DMS53 (cell line): Measurements from ENCODE around the gene TEX14.
A peak's percentile ranks its signal among the peaks of the same experiment; 100 is the strongest.

ENCODE experiments used
- DNase-seq: peaks from one replicate; lab custom pipeline; 2025; lab: John Stamatoyannopoulos, UW

TEX14 gene

DNA sequence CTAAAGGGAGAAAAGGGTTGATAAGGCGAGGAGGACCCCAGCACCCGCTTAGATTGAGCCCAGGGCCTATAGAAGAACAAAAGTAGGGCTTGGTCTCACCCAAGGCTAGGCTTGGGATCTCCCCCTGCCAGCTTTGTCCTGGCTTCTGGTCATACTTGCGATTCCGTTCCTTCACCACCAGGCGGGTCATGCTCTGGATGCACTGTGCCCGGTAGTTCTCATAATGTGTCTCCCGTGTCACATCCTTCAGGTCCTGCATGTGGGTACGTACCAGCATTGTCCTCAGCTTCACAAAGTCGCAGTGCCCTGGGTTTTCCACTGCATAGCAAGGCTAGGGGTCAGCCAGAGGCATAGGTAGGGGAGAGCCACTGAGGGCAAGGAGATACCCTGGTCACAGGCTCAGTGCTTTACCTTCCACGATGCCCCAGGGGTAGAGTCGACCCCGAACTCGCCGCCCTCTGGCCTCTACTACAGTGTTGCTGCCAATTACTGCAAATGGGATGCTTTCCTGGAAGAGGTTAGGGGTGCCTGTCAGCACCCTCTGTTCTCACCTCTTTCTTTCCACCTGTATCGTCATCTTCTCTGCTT lies 170.9 kb downstream of the TEX14 start:
- DNase-seq: peak; percentile 28

DNA sequence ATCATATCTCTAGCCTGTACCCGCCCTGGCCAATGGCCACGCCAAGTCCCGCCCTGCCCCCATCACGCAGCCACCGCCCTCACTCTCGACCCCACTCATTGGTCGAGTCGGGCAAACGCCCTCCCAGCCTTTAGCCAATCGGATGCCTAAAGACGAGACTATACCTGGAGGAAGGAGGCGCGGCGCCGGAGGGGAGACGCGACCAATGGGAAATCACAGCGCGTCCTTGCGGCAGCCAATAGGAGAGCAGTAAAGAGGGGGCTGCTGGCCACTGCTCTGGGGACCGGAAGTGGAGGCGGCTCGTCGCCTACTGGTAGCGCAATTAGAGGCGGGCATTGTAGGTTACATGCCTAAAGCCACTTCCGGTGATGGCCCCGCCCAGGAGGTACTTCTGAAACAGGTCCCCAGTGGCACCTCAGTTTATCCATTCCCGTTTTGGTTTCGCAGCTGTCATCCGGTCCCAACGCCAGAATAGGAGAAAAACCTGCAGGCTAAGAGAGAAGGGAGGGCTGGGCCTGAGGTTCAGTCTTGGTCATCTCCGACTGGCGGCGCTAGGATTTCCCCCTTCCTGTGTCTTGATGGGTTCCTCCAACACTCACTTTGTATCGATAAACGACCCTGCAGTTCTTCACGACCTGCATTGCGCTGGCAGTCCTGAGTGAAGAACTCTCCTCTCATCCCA lies 173.8 kb downstream of the TEX14 start:
- DNase-seq: peak; percentile 99

DNA sequence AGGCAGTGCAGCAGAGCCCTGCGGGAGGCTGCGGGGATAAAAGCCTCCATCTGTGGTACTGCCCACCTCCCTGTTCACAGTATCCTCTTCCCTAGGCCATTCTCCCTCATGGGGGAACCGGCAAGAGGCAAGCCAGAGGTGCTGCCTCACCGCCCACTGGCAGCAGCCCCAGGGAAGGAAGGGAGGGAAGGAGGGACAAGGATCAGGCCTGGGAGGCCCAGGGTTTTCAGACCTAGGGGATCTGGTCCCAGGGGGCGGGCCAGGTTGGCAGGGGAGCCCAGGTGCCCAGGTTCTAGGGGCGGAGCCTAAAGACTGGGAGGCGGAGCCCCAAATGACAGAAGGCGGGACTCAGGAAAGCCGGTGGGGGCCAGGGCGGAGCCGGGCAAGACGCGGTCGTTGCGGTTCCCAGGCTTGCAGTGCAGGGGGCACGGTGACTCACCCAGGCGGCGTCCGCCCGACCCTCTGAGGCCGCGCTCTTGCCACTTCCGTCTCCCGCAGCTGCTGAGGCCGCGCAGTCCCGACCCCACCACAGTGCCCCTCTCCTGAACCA lies 174.4 kb downstream of the TEX14 start:
- no peak for DNase-seq

DNA sequence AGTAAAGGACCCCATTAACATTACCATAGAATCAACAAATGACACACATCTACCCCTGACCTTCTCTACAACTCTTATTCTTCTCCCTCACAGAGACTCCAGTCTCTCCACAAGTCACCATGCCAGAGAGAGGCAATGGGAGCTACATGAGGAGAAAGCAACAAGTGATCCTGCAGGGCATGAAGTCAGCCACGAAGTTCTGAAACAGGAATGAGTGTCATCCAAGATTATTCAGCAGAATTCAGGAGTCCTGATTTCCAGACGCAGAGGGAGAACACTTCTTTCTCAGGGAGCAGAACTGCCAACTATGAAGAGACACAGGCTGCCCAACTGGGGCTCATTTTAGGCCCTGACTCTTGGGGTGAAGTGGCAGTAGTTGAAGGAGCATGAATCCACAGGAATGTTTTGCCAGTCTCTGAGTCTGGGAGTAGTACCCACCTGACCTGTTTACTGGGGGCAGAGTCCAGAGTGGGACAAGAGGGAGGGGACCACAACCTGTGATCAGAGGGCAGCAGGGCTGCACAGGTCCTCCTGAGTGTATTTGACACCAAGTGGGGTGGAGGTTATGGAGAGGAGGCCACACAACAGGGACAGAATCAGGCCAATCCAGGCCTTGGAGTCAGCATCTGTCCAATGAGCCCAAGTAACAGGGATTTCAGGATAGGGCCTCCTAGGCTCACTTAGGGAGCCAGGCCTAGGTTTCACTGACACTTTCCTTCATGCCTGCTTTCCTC lies 175.0 kb downstream of the TEX14 start:
- DNase-seq: peak; percentile 36

DNA sequence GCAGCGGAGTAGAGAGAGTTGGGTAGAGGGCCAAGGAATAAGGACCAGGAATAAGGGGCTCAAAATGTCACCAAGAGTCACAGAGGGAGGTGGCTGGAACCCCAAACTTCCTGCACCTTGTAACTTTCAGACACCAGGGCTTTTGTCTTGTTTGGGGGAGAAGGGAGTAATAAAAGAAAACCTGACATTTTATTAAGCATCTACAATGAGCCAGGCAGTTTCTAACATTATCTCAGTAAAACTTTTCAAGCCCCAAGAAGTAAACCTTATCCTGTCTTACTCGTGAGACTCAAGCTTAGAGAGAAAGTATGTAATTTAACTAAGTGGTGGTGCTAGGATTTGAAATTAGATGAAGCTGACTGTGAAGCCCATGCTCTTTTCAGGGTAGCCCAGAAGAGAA lies 176.6 kb downstream of the TEX14 start:
- no peak for DNase-seq

DNA sequence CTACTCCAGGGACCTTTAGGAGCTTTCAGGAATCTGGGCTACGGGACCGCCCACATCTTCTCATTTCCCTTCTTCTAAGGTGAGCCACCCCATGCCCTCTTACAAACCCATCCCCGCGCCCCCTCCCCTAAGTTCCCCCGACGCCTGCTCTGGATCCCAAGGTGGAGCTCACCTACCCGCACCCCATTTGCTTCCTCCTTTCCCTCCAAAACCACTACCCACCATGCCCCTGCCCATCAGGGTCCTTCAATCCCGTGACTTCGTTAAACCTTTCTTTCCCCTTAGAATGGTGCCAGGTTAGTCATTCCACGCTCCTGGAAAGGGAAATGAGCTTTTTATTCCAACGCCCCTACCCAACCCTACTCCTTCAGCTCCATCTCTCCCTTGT lies 177.1 kb downstream of the TEX14 start:
- no peak for DNase-seq

DNA sequence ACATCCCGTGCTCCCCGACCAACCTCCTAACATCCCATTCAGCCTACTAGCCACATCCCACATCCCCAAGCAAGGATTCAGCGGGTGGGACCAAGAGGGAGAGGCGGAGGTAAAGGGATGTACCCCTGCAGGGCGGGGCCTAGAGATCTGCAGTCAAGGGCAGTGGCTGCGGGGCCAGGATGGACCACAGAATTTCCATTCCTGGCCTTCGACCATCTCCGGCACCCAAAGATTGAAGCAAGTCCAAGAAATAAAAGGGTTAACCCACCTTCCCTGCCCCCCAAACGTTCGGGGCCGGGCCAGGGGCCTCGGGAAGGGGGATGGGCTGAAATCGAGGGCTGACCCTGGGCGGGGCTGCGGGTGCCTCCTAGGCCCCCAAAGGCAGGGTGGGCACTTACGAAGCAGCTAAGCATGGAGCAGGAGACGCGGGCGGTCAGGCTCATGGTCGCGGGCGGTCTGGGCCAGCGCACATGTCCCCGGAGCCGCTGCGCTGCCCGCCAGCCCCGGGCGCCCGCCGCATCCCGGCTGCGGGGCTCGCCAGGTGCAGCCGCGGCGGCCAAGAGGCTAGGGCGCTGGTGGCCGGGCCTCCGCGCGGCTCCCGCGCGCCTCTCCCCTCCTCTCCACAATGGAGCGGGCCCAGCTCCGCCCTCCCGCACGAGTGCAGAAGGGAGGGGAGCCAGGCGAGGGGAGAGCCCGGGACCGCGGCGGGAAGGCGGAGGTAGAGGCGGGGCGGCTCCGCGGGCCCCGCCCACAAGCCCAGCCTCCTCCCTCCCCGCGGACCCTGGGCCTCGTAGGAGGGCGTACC lies 177.7 kb downstream of the TEX14 start, which contains the start of gene MTMR4:
Gene MTMR4, minus strand, starts transcription at position 674 of the 805 bp plus-strand sequence. Its CDS starts 231 bp downstream, at position 443.
- DNase-seq: peak; percentile 90

DNA sequence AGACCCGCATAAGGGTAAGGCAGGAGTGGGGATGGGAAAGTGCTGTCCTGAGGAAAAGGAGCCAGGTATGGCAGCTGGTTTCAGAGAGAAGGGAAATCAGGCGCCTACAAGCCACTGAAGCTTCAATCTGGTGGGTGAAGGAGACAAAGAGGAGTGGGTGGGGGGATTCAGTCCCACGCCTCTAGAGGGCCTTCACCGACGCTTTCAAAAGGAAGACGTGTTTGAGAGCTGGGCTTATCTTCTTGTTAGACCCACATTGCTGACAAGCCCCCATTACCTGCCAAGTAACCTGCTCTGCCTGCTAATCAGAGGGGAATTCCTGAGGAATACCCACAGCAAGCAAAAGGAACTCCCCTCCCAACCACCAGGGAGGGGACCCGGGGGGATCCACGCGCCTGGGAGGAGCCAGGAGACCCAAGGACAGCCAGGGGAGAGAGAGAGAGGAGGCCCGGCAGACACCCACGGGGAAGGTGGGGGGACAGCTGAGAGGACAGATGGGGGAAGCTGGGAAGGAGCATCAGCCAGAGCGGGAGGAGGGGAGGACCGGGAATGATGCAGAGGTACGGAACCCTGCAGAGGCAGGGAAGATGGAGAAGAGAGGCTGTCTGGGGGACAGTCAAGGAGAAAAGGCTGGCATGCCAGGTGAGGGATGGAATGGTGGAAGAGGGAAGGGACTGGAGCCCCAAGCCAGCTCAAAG lies 178.4 kb downstream of the TEX14 start:
- DNase-seq: no peak

DNA sequence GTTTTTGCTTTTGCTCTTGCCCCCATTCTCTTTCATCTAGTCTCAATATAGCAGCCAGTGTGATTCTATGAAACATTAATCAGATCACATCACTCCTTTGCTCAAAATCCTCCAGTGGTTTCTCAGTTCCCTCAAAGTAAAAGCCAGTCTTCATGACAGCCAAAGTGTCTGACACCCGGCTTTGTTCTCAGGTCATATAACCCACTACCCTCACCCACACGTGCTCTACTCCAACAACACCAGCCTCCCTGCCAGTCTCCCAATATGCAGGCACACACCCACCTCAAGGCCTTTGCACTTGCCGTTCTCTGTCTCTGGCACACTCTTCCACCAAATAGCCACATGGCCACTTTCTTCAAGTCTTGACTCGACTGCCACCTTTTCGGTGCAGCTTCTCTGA lies 181.8 kb downstream of the TEX14 start:
- DNase-seq: no peak

DNA sequence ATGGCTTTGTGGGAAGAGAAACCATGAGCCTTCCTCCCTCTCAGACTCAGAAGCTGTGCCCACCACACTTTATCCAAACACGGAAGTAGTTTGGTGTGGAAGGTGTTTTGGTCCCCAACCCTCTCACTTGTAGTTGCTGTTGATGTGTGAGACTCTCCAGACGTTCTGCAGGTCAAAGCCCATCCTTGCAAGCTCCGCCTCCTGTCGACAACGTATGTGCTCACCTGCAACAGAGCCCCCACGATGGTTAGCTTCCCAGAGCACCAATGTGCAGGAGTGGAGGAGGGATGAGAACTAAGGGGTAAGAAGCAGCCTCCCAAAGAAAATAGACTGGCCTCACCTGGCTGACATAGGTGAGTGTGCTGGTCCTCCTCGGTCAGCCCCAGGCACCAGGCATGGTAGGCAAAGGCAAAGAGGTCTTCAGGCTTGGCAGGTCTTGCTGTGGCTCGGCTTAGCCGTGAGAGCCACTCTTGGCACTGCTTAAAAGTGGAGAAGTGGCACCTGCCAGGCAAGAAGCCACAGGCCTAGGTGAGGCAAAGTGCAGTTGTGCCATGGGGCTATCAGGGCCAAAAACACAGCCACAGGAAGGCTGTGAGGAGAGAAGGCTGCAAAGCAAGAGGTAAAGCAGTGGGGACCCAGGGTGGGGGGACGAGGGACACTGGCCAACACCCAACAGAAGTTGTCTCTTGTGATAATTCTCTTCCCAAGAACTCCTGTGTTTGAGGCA lies 183.3 kb downstream of the TEX14 start:
- no peak for DNase-seq

DNA sequence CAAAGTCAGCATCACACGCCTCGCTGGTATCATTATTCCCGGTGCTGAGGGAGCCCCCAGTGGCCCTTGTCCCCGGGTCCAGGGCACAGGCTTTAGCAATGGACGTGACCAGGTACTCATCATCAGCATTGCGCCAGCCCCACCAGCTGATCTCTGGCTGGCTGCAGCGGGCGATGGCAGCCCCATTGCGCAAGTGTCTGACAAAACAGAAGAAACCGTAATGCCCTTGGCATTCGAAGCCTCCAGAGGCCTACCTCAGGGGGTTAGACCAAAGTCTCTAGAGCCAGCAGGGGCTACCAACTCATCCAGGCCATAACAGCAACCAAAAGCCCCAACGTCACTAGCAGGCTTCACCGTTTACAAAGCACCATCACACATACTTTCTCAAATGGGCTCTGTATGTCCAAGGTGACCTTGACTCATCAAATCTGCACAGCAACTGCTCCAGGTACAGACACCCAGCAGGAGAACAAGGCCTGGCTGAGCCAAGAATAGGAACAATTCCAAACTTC lies 184.7 kb downstream of the TEX14 start:
- DNase-seq: no peak
